OCI-LY3 (cell line): ENCODE measurements around the gene SELENOO.
A peak's percentile ranks its signal among the peaks of the same experiment; 100 is the strongest.

ENCODE experiments used
- H2AFZ ChIP-seq: fragments of 200-600, 300-600 bp; shearing (Covaris generic); 2 replicates; pipeline ENCODE4 v1.6.0; 2014; ENCODE audit warnings: antibody characterized with exemption, low read depth, low read length
- H3K27ac ChIP-seq: fragments of 200-600, 300-600 bp; sonication (generic); 2 replicates; pipeline ENCODE4 v1.5.1; 2014; ENCODE audit warnings: mild to moderate bottlenecking, low read length, moderate library complexity, mixed read lengths
- H3K27me3 ChIP-seq: fragments of 200-600, 300-600 bp; sonication (generic); 2 replicates; pipeline ENCODE4 v1.6.1; 2014; ENCODE audit warnings: low read depth, low read length, mixed read lengths
- H3K36me3 ChIP-seq: fragments of 200-600, 300-600 bp; sonication (generic); replicated peaks from 2 replicates; pipeline ENCODE3; 2014; ENCODE audit warnings: low read depth, low read length, mixed read lengths
- H3K4me1 ChIP-seq: fragments of 300-600, 200-600 bp; sonication (generic); 2 replicates; pipeline ENCODE4 v1.6.1; 2014; ENCODE audit warnings: low read length, mixed read lengths
- H3K4me2 ChIP-seq: fragments of 200-600, 300-600 bp; sonication (generic); 2 replicates; pipeline ENCODE4 v1.6.1; 2014; ENCODE audit warnings: low read length, mixed read lengths
- H3K4me3 ChIP-seq: fragments of 300-600, 200-600 bp; sonication (generic); 2 replicates; pipeline ENCODE4 v1.5.1; 2014; ENCODE audit warnings: antibody characterized with exemption, mild to moderate bottlenecking, low read length, moderate library complexity
- H3K79me2 ChIP-seq: fragments of 300-600, 200-600 bp; shearing (Covaris generic); 2 replicates; pipeline ENCODE4 v1.6.1; 2014; ENCODE audit warnings: mild to moderate bottlenecking, low read length, mixed read lengths
- H3K9ac ChIP-seq: fragments of 300-600, 200-600 bp; shearing (Covaris generic); 2 replicates; pipeline ENCODE4 v1.6.0; 2014; ENCODE audit warnings: mild to moderate bottlenecking, low read length, moderate library complexity
- H3K9me3 ChIP-seq: fragments of 200-600, 300-600 bp; shearing (Covaris generic); 2 replicates; pipeline ENCODE4 v1.6.1; 2014; ENCODE audit warnings: low read length, mixed read lengths; ENCODE audit not compliant: insufficient read depth
- H4K20me1 ChIP-seq: fragments of 200-600, 300-600 bp; sonication (generic); 2 replicates; pipeline ENCODE4 v1.6.1; 2016; ENCODE audit warnings: low read length, mixed read lengths; ENCODE audit not compliant: insufficient read depth
- EZH2phosphoT487 ChIP-seq: fragments of 200-600 bp; shearing (Covaris generic); IDR thresholded peaks from 2 replicates; pipeline ENCODE4 v1.6.1; 2018; ENCODE audit warnings: antibody characterized with exemption, mixed run types, low read depth
- TF ChIP-seq, protein P1 (sequence below): fragments of 200-600, 300-600 bp; sonication (generic); IDR thresholded peaks from 2 replicates; pipeline ENCODE4 v1.5.1; 2014; ENCODE audit warnings: antibody characterized with exemption, low read length, low read depth

Gene SELENOO

GRCh38 chr22:50174382-50175190 is 26.2 kb upstream of the SELENOO start:
- Histone ChIP-seq H3K27me3 (no peaks in the 10 kb centered on the region), H3K9me3 (no peaks in the 10 kb centered on the region), H2AFZ (no peak overlapping the region), H3K4me3 (no peak overlapping the region), H3K9ac (no peak overlapping the region), H3K79me2 (no peaks in the 10 kb centered on the region), H3K36me3 (no peaks in the 10 kb centered on the region), H3K27ac (no peak overlapping the region), H3K4me2 (no peak overlapping the region), H4K20me1 (no peaks in the 10 kb centered on the region), H3K4me1 (peaks cover 28% of the 10 kb centered on the region)
- TF ChIP-seq, protein P1, sequence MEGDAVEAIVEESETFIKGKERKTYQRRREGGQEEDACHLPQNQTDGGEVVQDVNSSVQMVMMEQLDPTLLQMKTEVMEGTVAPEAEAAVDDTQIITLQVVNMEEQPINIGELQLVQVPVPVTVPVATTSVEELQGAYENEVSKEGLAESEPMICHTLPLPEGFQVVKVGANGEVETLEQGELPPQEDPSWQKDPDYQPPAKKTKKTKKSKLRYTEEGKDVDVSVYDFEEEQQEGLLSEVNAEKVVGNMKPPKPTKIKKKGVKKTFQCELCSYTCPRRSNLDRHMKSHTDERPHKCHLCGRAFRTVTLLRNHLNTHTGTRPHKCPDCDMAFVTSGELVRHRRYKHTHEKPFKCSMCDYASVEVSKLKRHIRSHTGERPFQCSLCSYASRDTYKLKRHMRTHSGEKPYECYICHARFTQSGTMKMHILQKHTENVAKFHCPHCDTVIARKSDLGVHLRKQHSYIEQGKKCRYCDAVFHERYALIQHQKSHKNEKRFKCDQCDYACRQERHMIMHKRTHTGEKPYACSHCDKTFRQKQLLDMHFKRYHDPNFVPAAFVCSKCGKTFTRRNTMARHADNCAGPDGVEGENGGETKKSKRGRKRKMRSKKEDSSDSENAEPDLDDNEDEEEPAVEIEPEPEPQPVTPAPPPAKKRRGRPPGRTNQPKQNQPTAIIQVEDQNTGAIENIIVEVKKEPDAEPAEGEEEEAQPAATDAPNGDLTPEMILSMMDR = no peak
- no peak for TF ChIP-seq EZH2phosphoT487

DNA sequence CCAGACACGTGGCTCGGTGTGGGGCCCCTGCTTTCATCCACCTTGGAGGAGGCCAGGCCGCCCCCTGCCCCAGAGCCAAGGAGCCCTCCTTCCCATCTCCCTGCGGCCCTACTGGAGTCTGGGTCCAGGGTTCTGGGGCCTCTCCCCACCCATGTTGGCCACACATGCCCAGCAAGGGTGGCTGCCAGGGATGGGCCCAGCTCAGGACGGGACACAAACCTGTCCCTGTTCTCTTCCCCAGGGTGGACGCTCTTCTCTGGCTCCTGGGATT is 25.7 kb upstream of the SELENOO start:
- H4K20me1 ChIP-seq = no peaks in the 10 kb centered on the region
- H2AFZ ChIP-seq = no peak overlapping the region
- TF ChIP-seq EZH2phosphoT487 = no peak
- TF ChIP-seq, protein P1 = no peak
- no peak overlapping the region for H3K27ac ChIP-seq
- no peaks in the 10 kb centered on the region for H3K79me2 ChIP-seq
- no peak overlapping the region for H3K4me3 ChIP-seq
- peaks cover 28% of the 10 kb centered on the region for H3K4me1 ChIP-seq
- no peak overlapping the region for H3K4me2 ChIP-seq
- no peak overlapping the region for H3K9ac ChIP-seq
- no peaks in the 10 kb centered on the region for H3K9me3 ChIP-seq
- no peaks in the 10 kb centered on the region for H3K36me3 ChIP-seq
- no peaks in the 10 kb centered on the region for H3K27me3 ChIP-seq

DNA sequence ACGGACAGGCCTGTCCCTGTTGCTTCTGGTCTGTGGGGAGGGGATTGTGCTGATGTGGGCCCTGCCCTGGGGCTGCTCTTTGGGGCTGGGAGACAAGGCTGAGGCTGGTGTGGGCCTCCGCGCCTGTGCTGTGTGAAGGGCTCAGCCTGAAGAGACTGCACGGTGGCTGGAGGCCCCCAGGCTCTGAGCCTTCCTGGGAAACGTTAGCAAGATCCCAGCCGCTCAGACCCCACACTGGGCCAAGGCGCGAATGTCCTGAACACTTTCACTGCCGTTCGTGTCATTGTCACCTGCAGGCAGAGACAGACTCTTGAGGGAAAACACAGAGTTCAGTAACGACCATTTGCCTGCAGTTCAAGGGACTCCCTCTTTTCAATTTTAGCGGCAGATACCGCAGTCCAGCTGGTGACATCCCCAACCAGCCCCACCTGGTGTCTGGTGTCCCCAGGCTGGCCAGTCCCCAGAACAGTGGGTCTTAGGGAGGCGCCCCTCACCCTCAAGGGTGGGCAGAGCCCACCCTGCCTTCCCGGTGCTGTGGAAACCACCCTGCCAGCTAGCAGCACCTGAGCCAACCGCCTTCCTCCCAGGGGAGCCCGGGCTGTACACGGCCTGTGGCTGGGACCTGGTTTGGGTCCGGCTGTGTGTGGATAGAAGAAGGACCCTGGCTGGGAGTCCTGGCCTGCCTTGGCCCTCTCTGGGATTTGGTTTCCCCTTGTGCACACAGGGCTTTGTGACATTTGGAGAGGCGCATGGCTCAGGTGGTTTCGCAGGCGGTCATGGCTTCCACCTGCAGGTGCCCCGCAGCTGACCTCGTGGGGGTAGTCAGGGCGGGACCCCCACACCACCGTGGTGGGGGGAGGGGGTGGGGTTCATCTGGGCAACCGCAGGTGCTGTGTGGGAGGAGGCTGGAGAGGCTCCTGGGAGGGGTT is 24.6 kb upstream of the SELENOO start:
- no peaks in the 10 kb centered on the region for H3K27me3 ChIP-seq
- H3K9ac ChIP-seq = no peak overlapping the region
- no peak overlapping the region for H3K4me3 ChIP-seq
- H3K4me1 ChIP-seq = peaks cover 28% of the 10 kb centered on the region
- H3K36me3 ChIP-seq = no peaks in the 10 kb centered on the region
- peak overlapping the region; percentile 41; the same call in 1 of the 2 replicates for H3K4me2 ChIP-seq
- TF ChIP-seq, protein P1 = no peak
- TF ChIP-seq EZH2phosphoT487 = no peak
- no peak overlapping the region for H3K27ac ChIP-seq
- no peaks in the 10 kb centered on the region for H3K9me3 ChIP-seq
- H2AFZ ChIP-seq = no peak overlapping the region
- no peaks in the 10 kb centered on the region for H4K20me1 ChIP-seq
- H3K79me2 ChIP-seq = no peaks in the 10 kb centered on the region

DNA sequence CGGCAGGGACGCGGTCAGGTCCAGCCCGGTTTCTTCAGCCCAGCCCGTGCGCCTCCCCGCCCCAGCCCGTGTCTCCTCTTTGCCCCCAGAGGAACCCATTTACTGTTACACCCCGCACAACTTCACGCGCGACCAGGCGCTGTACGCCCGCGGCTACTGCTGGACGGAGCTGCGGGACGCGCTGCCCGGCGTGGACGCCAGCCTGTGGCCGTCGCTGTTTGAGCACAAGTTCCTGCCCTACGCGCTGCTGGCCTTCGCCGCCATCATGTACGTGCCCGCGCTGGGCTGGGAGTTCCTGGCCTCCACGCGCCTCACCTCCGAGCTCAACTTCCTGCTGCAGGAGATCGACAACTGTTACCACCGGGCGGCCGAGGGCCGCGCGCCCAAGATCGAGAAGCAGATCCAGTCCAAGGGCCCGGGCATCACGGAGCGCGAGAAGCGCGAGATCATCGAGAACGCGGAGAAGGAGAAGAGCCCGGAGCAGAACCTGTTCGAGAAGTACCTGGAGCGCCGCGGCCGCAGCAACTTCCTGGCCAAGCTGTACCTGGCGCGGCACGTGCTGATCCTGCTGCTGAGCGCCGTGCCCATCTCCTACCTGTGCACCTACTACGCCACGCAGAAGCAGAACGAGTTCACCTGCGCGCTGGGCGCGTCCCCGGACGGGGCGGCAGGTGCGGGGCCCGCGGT is 23.8 kb upstream of the SELENOO start:
- Histone ChIP-seq H3K4me3 (no peak overlapping the region), H3K4me1 (peaks cover 26% of the 10 kb centered on the region)

More for the DNA sequence above, 23.8 kb upstream of the SELENOO start:
- no peaks in the 10 kb centered on the region for H4K20me1 ChIP-seq
- no peak overlapping the region for H3K9ac ChIP-seq
- TF ChIP-seq, protein P1 = no peak
- TF ChIP-seq EZH2phosphoT487 = no peak
- H3K36me3 ChIP-seq = no peaks in the 10 kb centered on the region
- no peaks in the 10 kb centered on the region for H3K79me2 ChIP-seq
- H2AFZ ChIP-seq = no peak overlapping the region
- H3K27ac ChIP-seq = no peak overlapping the region
- no peak overlapping the region for H3K4me2 ChIP-seq
- no peaks in the 10 kb centered on the region for H3K9me3 ChIP-seq
- no peaks in the 10 kb centered on the region for H3K27me3 ChIP-seq
